SH-SY5Y (cell line): Measurements from ENCODE around the gene APOBEC3B.

Source experiments
- GATA2 ChIP-seq: IDR thresholded peaks from 2 replicates; pipeline ENCODE4 v1.6.1; 2011; ENCODE audit warnings: mild to moderate bottlenecking, low read depth, low read length
- GATA3 ChIP-seq: IDR thresholded peaks from 2 replicates; pipeline ENCODE4 v1.6.1; 2011; ENCODE audit warnings: low read depth, mild to moderate bottlenecking, low read length, moderate library complexity

GRCh38 chr22:38973289-38974169, 8.6 kb upstream of the APOBEC3B start:
- TF ChIP-seq GATA2 (no peak), GATA3 (no peak)
